Measurements from ENCODE around the gene ZBTB8B.
A peak's percentile ranks its signal among the peaks of the same experiment; 100 is the strongest.
"Not testable (repeated sequence)": the region's sequence is repeated elsewhere in the genome, so short reads cannot be mapped to it uniquely, and the experiment has no call there.

Gene ZBTB8B

GRCh38 chr1:32458798-32459197 lies 6.1 kb upstream of the ZBTB8B start:
- H3K4me1 Mint-ChIP-seq, H3K36me3 Mint-ChIP-seq: not testable (repeated sequence)

GRCh38 chr1:32462977-32463376 lies 1.9 kb upstream of the ZBTB8B start:
- H3K4me3 Mint-ChIP-seq, H3K27ac Mint-ChIP-seq, H3K36me3 Mint-ChIP-seq, H3K9me3 Mint-ChIP-seq: not testable (repeated sequence)
- Mint-ChIP-seq H3K4me1 (peaks cover 15% of the 10 kb centered on the region), H3K27me3 (peaks cover 33% of the 10 kb centered on the region)

More at GRCh38 chr1:32458798-32459197, 6.1 kb upstream of the ZBTB8B start:
- H3K27me3 Mint-ChIP-seq, H3K4me3 Mint-ChIP-seq, H3K9me3 Mint-ChIP-seq, H3K27ac Mint-ChIP-seq: not testable (repeated sequence)

GRCh38 chr1:32464191-32464715 lies 619 bp upstream of the ZBTB8B start:
- Mint-ChIP-seq H3K4me3 (peak overlapping the region; percentile 67), H3K27ac (no peak overlapping the region), H3K36me3 (no peaks in the 10 kb centered on the region), H3K9me3 (peaks cover 3% of the 10 kb centered on the region), H3K4me1 (peaks cover 15% of the 10 kb centered on the region), H3K27me3 (peaks cover 38% of the 10 kb centered on the region)

- peak overlapping the region; percentile 75 for H3K4me3 Mint-ChIP-seq
- H3K9me3 Mint-ChIP-seq: no peaks in the 10 kb centered on the region
- H3K27me3 Mint-ChIP-seq: peaks cover 38% of the 10 kb centered on the region
- H3K4me1 Mint-ChIP-seq: peaks cover 15% of the 10 kb centered on the region
- no peak overlapping the region for H3K27ac Mint-ChIP-seq
- H3K36me3 Mint-ChIP-seq: no peaks in the 10 kb centered on the region
Observed at GRCh38 chr1:32465578-32465933, 684 bp downstream of the ZBTB8B start.

- H3K27ac Mint-ChIP-seq: no peak overlapping the region
- H3K4me3 Mint-ChIP-seq: no peak overlapping the region
- no peaks in the 10 kb centered on the region for H3K36me3 Mint-ChIP-seq
- H3K4me1 Mint-ChIP-seq: peaks cover 15% of the 10 kb centered on the region
- peaks cover 38% of the 10 kb centered on the region for H3K27me3 Mint-ChIP-seq
- H3K9me3 Mint-ChIP-seq: no peaks in the 10 kb centered on the region
Observed at GRCh38 chr1:32466761-32467160, 1.9 kb downstream of the ZBTB8B start.

GRCh38 chr1:32468791-32469190 lies 3.9 kb downstream of the ZBTB8B start:
- Mint-ChIP-seq H3K4me1 (peaks cover 15% of the 10 kb centered on the region), H3K36me3 (no peaks in the 10 kb centered on the region), H3K9me3 (no peaks in the 10 kb centered on the region), H3K27ac (no peak overlapping the region), H3K27me3 (peaks cover 33% of the 10 kb centered on the region), H3K4me3 (no peak overlapping the region)

GRCh38 chr1:32470431-32470830 lies 5.6 kb downstream of the ZBTB8B start:
- no peak overlapping the region for H3K4me3 Mint-ChIP-seq
- H3K27ac Mint-ChIP-seq: no peak overlapping the region
- H3K36me3 Mint-ChIP-seq: no peaks in the 10 kb centered on the region
- peaks cover 22% of the 10 kb centered on the region for H3K27me3 Mint-ChIP-seq
- H3K9me3 Mint-ChIP-seq: no peaks in the 10 kb centered on the region
- H3K4me1 Mint-ChIP-seq: peaks cover 3% of the 10 kb centered on the region

GRCh38 chr1:32470991-32471694 lies 6.3 kb downstream of the ZBTB8B start:
- Mint-ChIP-seq H3K9me3 (no peaks in the 10 kb centered on the region), H3K27me3 (peaks cover 17% of the 10 kb centered on the region), H3K27ac (no peak overlapping the region), H3K36me3 (no peaks in the 10 kb centered on the region), H3K4me1 (no peaks in the 10 kb centered on the region), H3K4me3 (no peak overlapping the region)

- H3K27ac Mint-ChIP-seq: no peak overlapping the region
- H3K9me3 Mint-ChIP-seq: no peaks in the 10 kb centered on the region
- H3K36me3 Mint-ChIP-seq: no peaks in the 10 kb centered on the region
- H3K4me3 Mint-ChIP-seq: no peak overlapping the region
- H3K27me3 Mint-ChIP-seq: peaks cover 12% of the 10 kb centered on the region
- no peaks in the 10 kb centered on the region for H3K4me1 Mint-ChIP-seq
Observed at GRCh38 chr1:32471695-32472362, 7.0 kb downstream of the ZBTB8B start.

GRCh38 chr1:32472966-32473365 lies 8.1 kb downstream of the ZBTB8B start:
- H3K27me3 Mint-ChIP-seq, H3K27ac Mint-ChIP-seq, H3K4me3 Mint-ChIP-seq, H3K4me1 Mint-ChIP-seq, H3K9me3 Mint-ChIP-seq, H3K36me3 Mint-ChIP-seq: not testable (repeated sequence)

GRCh38 chr1:32474954-32475353 lies 10.1 kb downstream of the ZBTB8B start:
- Mint-ChIP-seq H3K9me3 (no peaks in the 10 kb centered on the region), H3K4me3 (no peak overlapping the region), H3K27ac (no peak overlapping the region), H3K36me3 (no peaks in the 10 kb centered on the region), H3K27me3 (no peaks in the 10 kb centered on the region), H3K4me1 (no peaks in the 10 kb centered on the region)

GRCh38 chr1:32480003-32480402 lies 15.1 kb downstream of the ZBTB8B start:
- Mint-ChIP-seq H3K27me3 (peaks cover 2% of the 10 kb centered on the region), H3K4me1 (no peaks in the 10 kb centered on the region), H3K9me3 (no peaks in the 10 kb centered on the region), H3K36me3 (no peaks in the 10 kb centered on the region), H3K4me3 (no peak overlapping the region), H3K27ac (no peak overlapping the region)

- H3K4me1 Mint-ChIP-seq: no peaks in the 10 kb centered on the region
- H3K4me3 Mint-ChIP-seq: no peak overlapping the region
- H3K27me3 Mint-ChIP-seq: peaks cover 4% of the 10 kb centered on the region
- no peaks in the 10 kb centered on the region for H3K36me3 Mint-ChIP-seq
- H3K9me3 Mint-ChIP-seq: no peaks in the 10 kb centered on the region
- no peak overlapping the region for H3K27ac Mint-ChIP-seq
Observed at GRCh38 chr1:32480761-32481160, 15.9 kb downstream of the ZBTB8B start.

GRCh38 chr1:32481788-32482187 lies 16.9 kb downstream of the ZBTB8B start:
- not testable (repeated sequence) for H3K9me3 Mint-ChIP-seq, H3K27me3 Mint-ChIP-seq, H3K36me3 Mint-ChIP-seq, H3K4me3 Mint-ChIP-seq, H3K4me1 Mint-ChIP-seq, H3K27ac Mint-ChIP-seq

- Mint-ChIP-seq H3K36me3 (no peaks in the 10 kb centered on the region), H3K4me3 (no peak overlapping the region), H3K9me3 (no peaks in the 10 kb centered on the region), H3K27me3 (peaks cover 6% of the 10 kb centered on the region), H3K27ac (no peak overlapping the region), H3K4me1 (no peaks in the 10 kb centered on the region)
Observed at GRCh38 chr1:32485554-32486255, 20.8 kb downstream of the ZBTB8B start.

GRCh38 chr1:32486463-32487113 lies 21.7 kb downstream of the ZBTB8B start:
- no peak overlapping the region for H3K27ac Mint-ChIP-seq
- H3K9me3 Mint-ChIP-seq: no peaks in the 10 kb centered on the region
- H3K36me3 Mint-ChIP-seq: no peaks in the 10 kb centered on the region

More at GRCh38 chr1:32486463-32487113, 21.7 kb downstream of the ZBTB8B start:
- Mint-ChIP-seq H3K4me3 (no peak overlapping the region), H3K4me1 (no peaks in the 10 kb centered on the region), H3K27me3 (peaks cover 6% of the 10 kb centered on the region)

All from activated naive CD4-positive, alpha-beta T cell treated with anti-CD3 and anti-CD28 coated beads, Interleukin-2, amount 50 U/mL, for 24 hours (primary cell).